Measurements from ENCODE around the gene CACNA1C. TPM values are rescaled to one million over a fixed set of nuclear protein-coding genes. Genes with fewer than 3 reads are reported as not detected.

The CACNA1C gene
- total and polyA plus RNA-seq, 2 donors from 2014 or later = 1.6 to 17.4 TPM

DNA sequence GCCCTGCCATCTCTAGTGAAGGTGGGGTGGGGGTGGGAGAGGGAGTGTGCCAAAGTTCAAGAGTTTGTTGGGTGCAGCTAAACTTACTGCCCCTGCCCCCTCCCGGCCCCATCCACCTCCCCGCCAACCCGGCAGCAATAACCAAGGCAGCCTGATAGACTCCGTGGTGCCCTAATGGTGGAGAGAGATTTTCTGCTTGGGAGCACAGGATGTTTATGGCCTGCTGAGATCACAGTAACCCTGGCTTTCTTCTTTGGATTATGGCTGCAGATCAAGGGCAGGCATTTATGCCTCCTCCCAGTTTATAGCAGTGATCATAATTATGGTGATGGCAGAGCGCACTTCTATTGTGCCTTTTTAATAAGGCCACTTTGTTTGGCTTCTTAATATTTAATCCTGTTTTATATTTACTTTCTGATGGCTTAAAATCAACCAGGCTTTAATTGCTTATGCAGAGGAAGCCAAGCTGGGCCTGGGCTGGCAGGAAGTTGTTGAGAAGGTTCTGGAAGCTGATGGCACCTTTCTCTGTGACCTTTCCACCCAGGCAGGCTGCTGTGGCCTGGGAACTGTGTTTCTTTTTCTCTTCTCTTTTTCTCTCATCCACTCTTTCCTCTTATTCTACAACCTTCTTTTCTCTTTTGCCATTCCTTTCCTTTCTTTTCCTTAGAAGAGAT is 485.2 kb downstream of the CACNA1C start:
- no peak for FAIRE-seq
- H3K4me1 ChIP-seq (ENCODE audit: control insufficient read depth in 2 of 3, insufficient read depth in 2 of 3, low read depth in 1 of 3, low read length in 3 of 3) = peaks cover 4 to 17% (median 17%) of the 10 kb centered on the region in 3 donors
- no peak overlapping the region for H3K9ac ChIP-seq (ENCODE audit: low read length in 3 of 3)
- intact Hi-C loops (cut with DNase I) = no loop called here
- no peaks in the 10 kb centered on the region for H3K9me3 ChIP-seq (ENCODE audit: control insufficient read depth in 2 of 3, insufficient read depth in 1 of 3, low read length in 3 of 3)
- no peak for TF ChIP-seq CTCF (IDR thresholded peaks at IDR 0.05; ENCODE audit: borderline replicate concordance, extremely low read depth, insufficient read depth)
- peak overlapping the region; percentile 39 to 65 for H3K27ac ChIP-seq (ENCODE audit: low read depth in 2 of 2, low read length in 2 of 2)
- H3K27me3 ChIP-seq (ENCODE audit: control insufficient read depth, insufficient read depth, low read length) = no peaks in the 10 kb centered on the region
- no peaks in the 10 kb centered on the region for H3K36me3 ChIP-seq (ENCODE audit: control insufficient read depth in 2 of 3, insufficient read depth in 3 of 3, low read length in 3 of 3)
- DNase-seq = peak in 4 of 5 donors; percentile 74 to 88 (median 82)
- H3K4me3 ChIP-seq (ENCODE audit: low read length in 3 of 3) = no peak overlapping the region

DNA sequence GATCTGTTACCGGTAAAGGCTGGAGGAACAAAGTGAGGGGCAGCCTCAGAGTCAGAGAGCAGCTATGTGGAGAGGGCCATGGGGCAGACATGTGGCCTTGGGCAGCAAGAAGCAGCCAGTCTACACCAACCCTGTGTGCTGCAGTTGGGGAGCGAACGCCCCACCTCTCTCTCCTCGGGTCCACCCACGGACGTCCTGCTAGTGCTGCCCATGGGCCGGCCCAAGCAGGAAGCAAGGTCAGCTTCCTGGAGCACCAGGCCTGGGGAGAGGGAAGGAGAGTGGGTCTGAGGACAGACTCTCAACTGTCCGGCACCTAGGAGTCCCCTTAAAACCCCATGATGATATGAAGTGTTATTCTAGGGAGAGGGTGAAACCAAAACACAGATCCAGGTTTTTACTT is 487.2 kb downstream of the CACNA1C start:
- DNase-seq (peak in 1 of 5 donors; percentile 80), FAIRE-seq (no peak)
- Histone ChIP-seq H3K36me3 (ENCODE audit: control insufficient read depth in 2 of 3, insufficient read depth in 3 of 3, low read length in 3 of 3) (no peaks in the 10 kb centered on the region), H3K27ac (ENCODE audit: low read depth in 2 of 2, low read length in 2 of 2) (no peak overlapping the region), H3K27me3 (ENCODE audit: control insufficient read depth, insufficient read depth, low read length) (no peaks in the 10 kb centered on the region), H3K4me1 (ENCODE audit: control insufficient read depth in 2 of 3, insufficient read depth in 2 of 3, low read depth in 1 of 3, low read length in 3 of 3) (peaks cover 4 to 17% (median 17%) of the 10 kb centered on the region in 3 donors), H3K9me3 (ENCODE audit: control insufficient read depth in 2 of 3, insufficient read depth in 1 of 3, low read length in 3 of 3) (no peaks in the 10 kb centered on the region), H3K4me3 (ENCODE audit: low read length in 3 of 3) (no peak overlapping the region), H3K9ac (ENCODE audit: low read length in 3 of 3) (no peak overlapping the region)
- intact Hi-C loops (cut with DNase I) = no loop called here
- TF ChIP-seq CTCF (IDR thresholded peaks at IDR 0.05; ENCODE audit: borderline replicate concordance, extremely low read depth, insufficient read depth) = no peak

GRCh38 chr12:2540535-2540941 is 487.8 kb downstream of the CACNA1C start:
- Histone ChIP-seq H3K9me3 (ENCODE audit: control insufficient read depth in 2 of 3, insufficient read depth in 1 of 3, low read length in 3 of 3) (no peaks in the 10 kb centered on the region), H3K27ac (ENCODE audit: low read depth in 2 of 2, low read length in 2 of 2) (peak overlapping the region in 1 of 2 donors; percentile 79), H3K4me1 (ENCODE audit: control insufficient read depth in 2 of 3, insufficient read depth in 2 of 3, low read depth in 1 of 3, low read length in 3 of 3) (peaks cover 4 to 17% (median 17%) of the 10 kb centered on the region in 3 donors), H3K27me3 (ENCODE audit: control insufficient read depth, insufficient read depth, low read length) (no peaks in the 10 kb centered on the region), H3K4me3 (ENCODE audit: low read length in 3 of 3) (no peak overlapping the region), H3K9ac (ENCODE audit: low read length in 3 of 3) (no peak overlapping the region), H3K36me3 (ENCODE audit: control insufficient read depth in 2 of 3, insufficient read depth in 3 of 3, low read length in 3 of 3) (no peaks in the 10 kb centered on the region)
- intact Hi-C loops (cut with DNase I) = no loop called here
- no peak for FAIRE-seq
- no peak for TF ChIP-seq CTCF (IDR thresholded peaks at IDR 0.05; ENCODE audit: borderline replicate concordance, extremely low read depth, insufficient read depth)
- peak in 3 of 5 donors; percentile 40 to 80 (median 63) for DNase-seq
